H1 (cell line): ENCODE results near the gene CILP. TPM values are rescaled to one million over a fixed set of nuclear protein-coding genes. Genes with fewer than 3 reads are reported as not detected.

ENCODE experiments used
- CTCF ChIA-PET: fragments of 300-600 bp; sonication (Branson Sonifier 250); formaldehyde crosslinking; loops from one replicate; lab custom pipeline; 2021; ENCODE audit not compliant: partially characterized antibody; lab: Charles Lee
- POLR2A ChIA-PET: fragments of 300-600 bp; sonication (Branson Sonifier 250); formaldehyde crosslinking; loops from one replicate; lab custom pipeline; 2021; ENCODE audit warnings: inconsistent platforms; ENCODE audit not compliant: partially characterized antibody; lab: Charles Lee
- DNase-seq, 2 experiments: peaks; one replicate each; pipeline versions ENCODE4 v3.0.0 to v3.0.0-alpha.2; 2010 to 2022; ENCODE audit warnings: low spot score in 2 of 2, low read depth in 1 of 2, mixed read lengths in 1 of 2
- FAIRE-seq: peaks from 2 replicates; lab custom pipeline; 2011; peaks lifted over from hg19 to GRCh38; lab: Jason Lieb, UNC
- H2AFZ ChIP-seq: 2 replicates; pipeline ENCODE4 v1.8.1; 2012; ENCODE audit warnings: low read length, inconsistent platforms
- H2AK5ac ChIP-seq: 2 replicates; pipeline ENCODE4 v1.6.1; 2013; ENCODE audit warnings: low read depth, low read length
- H2BK120ac ChIP-seq: replicated peaks from 2 replicates; pipeline ENCODE3; 2013; ENCODE audit warnings: low read depth, low read length, inconsistent platforms
- H2BK12ac ChIP-seq: 2 replicates; pipeline ENCODE4 v1.6.1; 2013; ENCODE audit warnings: low read depth, low read length
- H2BK15ac ChIP-seq: 2 replicates; pipeline ENCODE4 v1.6.1; 2013; ENCODE audit warnings: low read length
- H2BK20ac ChIP-seq: 2 replicates; pipeline ENCODE4 v1.6.1; 2013; ENCODE audit warnings: low read length
- H2BK5ac ChIP-seq: 2 replicates; pipeline ENCODE4 v1.6.1; 2013; ENCODE audit warnings: low read depth, low read length
- H3K14ac ChIP-seq: 2 replicates; pipeline ENCODE4 v1.6.1; 2013; ENCODE audit warnings: inconsistent platforms; ENCODE audit not compliant: insufficient read length
- H3K18ac ChIP-seq: 2 replicates; pipeline ENCODE4 v1.6.1; 2013; ENCODE audit warnings: low read length; ENCODE audit errors: extremely low read depth
- H3K23ac ChIP-seq: 2 replicates; pipeline ENCODE4 v1.6.1; 2013; ENCODE audit warnings: inconsistent platforms; ENCODE audit not compliant: insufficient read length
- H3K23me2 ChIP-seq: 2 replicates; pipeline ENCODE4 v1.6.1; 2013; ENCODE audit warnings: low read depth, low read length
- H3K27ac ChIP-seq: 2 replicates; pipeline ENCODE4 v1.6.1; 2011; ENCODE audit warnings: low read depth, low read length, inconsistent platforms
- H3K27me3 ChIP-seq, 4 experiments: replicated peaks in 1 of 4; 1 replicate in 1 of 4; 2 replicates in 3 of 4; pipeline versions ENCODE4 v1.6.1 to v1.8.1; 2011 to 2013; ENCODE audit warnings: low read length in 3 of 4, mild to moderate bottlenecking in 3 of 4, inconsistent platforms in 2 of 4, mixed read lengths in 2 of 4, moderate library complexity in 1 of 4; ENCODE audit not compliant: control insufficient read depth in 3 of 4, insufficient read depth in 3 of 4; ENCODE audit errors: extremely low read depth in 1 of 4
- H3K36me3 ChIP-seq, 4 experiments: 2 replicates each; pipeline versions ENCODE4 v1.6.1 to v1.8.1; 2011 to 2013; ENCODE audit warnings: mild to moderate bottlenecking in 4 of 4, low read length in 3 of 4, moderate library complexity in 2 of 4, control low read depth in 1 of 4, inconsistent platforms in 1 of 4; ENCODE audit not compliant: insufficient read depth in 4 of 4, control insufficient read depth in 2 of 4
- H3K4ac ChIP-seq: replicated peaks from 2 replicates; pipeline ENCODE3; 2013; ENCODE audit warnings: low read length, low read depth, mixed read lengths, inconsistent platforms; ENCODE audit not compliant: insufficient read length
- H3K4me1 ChIP-seq, 4 experiments: replicated peaks in 1 of 4; 1 replicate in 1 of 4; 2 replicates in 3 of 4; pipeline versions ENCODE4 v1.6.1 to v1.8.1; 2011 to 2013; ENCODE audit warnings: low read length in 3 of 4, inconsistent platforms in 2 of 4, mixed read lengths in 1 of 4; ENCODE audit not compliant: insufficient read depth in 4 of 4, control insufficient read depth in 3 of 4
- H3K4me2 ChIP-seq, 2 experiments: 2 replicates each; pipeline versions ENCODE4 v1.6.1 to v1.8.1; 2011 to 2013; ENCODE audit warnings: low read depth in 2 of 2, low read length in 2 of 2, control low read depth in 1 of 2, inconsistent platforms in 1 of 2, mild to moderate bottlenecking in 1 of 2; ENCODE audit not compliant: insufficient read depth in 1 of 2
- H3K4me3 ChIP-seq, 4 experiments: fragments of 200-600, 300-600 bp in 1 of 4; sonication (generic), shearing (Covaris generic), sonication (Bioruptor Twin) in 1 of 4; 2 replicates each; pipeline versions ENCODE4 v1.5.1 to v1.8.1; 2011 to 2016; ENCODE audit warnings: low read length in 4 of 4, low read depth in 3 of 4, control low read depth in 2 of 4, inconsistent platforms in 2 of 4, mild to moderate bottlenecking in 2 of 4, mixed read lengths in 1 of 4, moderate library complexity in 1 of 4; ENCODE audit not compliant: insufficient read depth in 2 of 4; ENCODE audit errors: extremely low read depth in 1 of 4
- H3K56ac ChIP-seq: replicated peaks from 2 replicates; pipeline ENCODE3; 2013; ENCODE audit warnings: low read depth, mild to moderate bottlenecking, mixed read lengths, low read length, inconsistent platforms; ENCODE audit not compliant: insufficient read length
- H3K79me1 ChIP-seq: 2 replicates; pipeline ENCODE4 v1.6.1; 2013; ENCODE audit warnings: low read depth, low read length, control low read depth
- H3K79me2 ChIP-seq, 2 experiments: 2 replicates each; pipeline versions ENCODE4 v1.6.1 to v1.8.1; 2012 to 2013; ENCODE audit warnings: low read length in 2 of 2, mild to moderate bottlenecking in 2 of 2, inconsistent platforms in 1 of 2; ENCODE audit not compliant: insufficient read depth in 2 of 2, control insufficient read depth in 1 of 2
- H3K9ac ChIP-seq, 4 experiments: replicated peaks in 1 of 4; 1 replicate in 1 of 4; 2 replicates in 3 of 4; pipeline versions ENCODE4 v1.6.1 to v1.8.1; 2011 to 2013; ENCODE audit warnings: low read depth in 3 of 4, low read length in 3 of 4, control low read depth in 2 of 4, mild to moderate bottlenecking in 2 of 4, moderate library complexity in 2 of 4, inconsistent platforms in 1 of 4; ENCODE audit errors: extremely low read depth in 1 of 4
- H3K9me3 ChIP-seq, 2 experiments: 2 replicates each; pipeline versions ENCODE4 v1.6.1 to v1.8.1; 2012 to 2013; ENCODE audit warnings: mild to moderate bottlenecking in 2 of 2, moderate library complexity in 2 of 2, control low read depth in 1 of 2, inconsistent platforms in 1 of 2, low read depth in 1 of 2, low read length in 1 of 2, mixed read lengths in 1 of 2; ENCODE audit not compliant: insufficient read depth in 2 of 2
- H4K20me1 ChIP-seq, 2 experiments: replicated peaks in 1 of 2; 2 replicates each; pipeline versions ENCODE3 to v1.8.1; 2011 to 2013; ENCODE audit warnings: inconsistent platforms in 2 of 2, low read length in 2 of 2, mild to moderate bottlenecking in 1 of 2; ENCODE audit not compliant: insufficient read depth in 2 of 2, control insufficient read depth in 1 of 2
- H4K5ac ChIP-seq: 2 replicates; pipeline ENCODE4 v1.6.1; 2013; ENCODE audit warnings: low read length, low read depth, mixed read lengths, inconsistent platforms; ENCODE audit not compliant: insufficient read length
- H4K8ac ChIP-seq: 2 replicates; pipeline ENCODE4 v1.8.0; 2013; ENCODE audit warnings: mild to moderate bottlenecking, moderate library complexity, low read length, inconsistent platforms; ENCODE audit not compliant: insufficient read depth; ENCODE audit errors: extremely low read depth
- H4K91ac ChIP-seq: replicated peaks from 2 replicates; pipeline ENCODE3; 2013; ENCODE audit warnings: low read length, mixed read lengths, inconsistent platforms; ENCODE audit not compliant: insufficient read length
- ASH2L ChIP-seq: fragments of 200-600, 300-600 bp; sonication (generic); IDR thresholded peaks from one replicate; pipeline ENCODE4 v1.7.1; 2017; ENCODE audit warnings: low read length
- BRCA1 ChIP-seq: IDR thresholded peaks from 2 replicates; pipeline ENCODE4 v1.6.1; 2012; ENCODE audit warnings: low read depth, low read length, improper control_type of control experiment
- GABPA ChIP-seq: IDR thresholded peaks from 2 replicates; pipeline ENCODE4 v1.6.1; 2011; ENCODE audit warnings: mild to moderate bottlenecking, low read length, moderate library complexity, borderline replicate concordance; ENCODE audit not compliant: insufficient read depth
- JUN ChIP-seq: IDR thresholded peaks from 2 replicates; pipeline ENCODE4 v1.6.1; 2011; ENCODE audit warnings: low read depth, mild to moderate bottlenecking, improper control_type of control experiment, low read length
- JUND ChIP-seq: IDR thresholded peaks from 2 replicates; pipeline ENCODE4 v1.6.1; 2011; ENCODE audit warnings: mild to moderate bottlenecking, improper control_type of control experiment, low read length
- KDM1A ChIP-seq: fragments of 200-600, 300-600 bp; sonication (generic); IDR thresholded peaks from 2 replicates; pipeline ENCODE4 v1.7.1; 2016; ENCODE audit warnings: mild to moderate bottlenecking, low read length, borderline replicate concordance
- NRF1 ChIP-seq: IDR thresholded peaks from 2 replicates; pipeline ENCODE4 v1.6.1; 2011; ENCODE audit warnings: mild to moderate bottlenecking, low read depth, low read length, improper control_type of control experiment
- POLR2A ChIP-seq, 2 experiments: IDR thresholded peaks; 1 replicate in 1 of 2; 2 replicates in 1 of 2; pipeline ENCODE4 v1.6.1; 2011; ENCODE audit warnings: low read depth in 2 of 2, low read length in 2 of 2, mild to moderate bottlenecking in 2 of 2; ENCODE audit errors: control extremely low read depth in 1 of 2
- SIX5 ChIP-seq: IDR thresholded peaks from 2 replicates; pipeline ENCODE4 v1.6.1; 2011; ENCODE audit warnings: mild to moderate bottlenecking, low read depth, low read length
- TBP ChIP-seq: IDR thresholded peaks from 2 replicates; pipeline ENCODE4 v1.6.1; 2011; ENCODE audit warnings: low read depth, low read length, improper control_type of control experiment
- WGBS, 2 experiments: shearing (Covaris generic) in 1 of 2; methylation state at CpG; one replicate each; pipeline versions ENCODE4 v1.1.6 to v1.1.7; 2013 to 2015; ENCODE audit warnings: low lambda C conversion rate in 2 of 2, mixed read lengths in 2 of 2, inconsistent platforms in 1 of 2, low coverage in 1 of 2, missing lambda C conversion rate in 1 of 2; ENCODE audit not compliant: insufficient replicate concordance in 2 of 2, insufficient coverage in 1 of 2, insufficient read length in 1 of 2; ENCODE audit errors: extremely low coverage in 1 of 2, missing lambda C conversion rate in 1 of 2; 5-methylcytosine and 5-hydroxymethylcytosine counted together
- polyA plus RNA-seq, 7 experiments: library from polyadenylated mRNA; depleted of rRNA in 3 of 7; stranded (reverse) in 5 of 7; unstranded in 2 of 7; fragments of >200 nt in 5 of 7; fragments of 200-250 nt in 2 of 7; gene quantifications; 1 replicate in 5 of 7; 2 replicates in 1 of 7; 4 replicates in 1 of 7; pipeline versions ENCODE4 v1.2.1 to v1.2.3, GENCODE V29; 2011 to 2013; ENCODE audit warnings: missing spikeins in 2 of 7, mixed read lengths in 2 of 7
- total RNA-seq: library from RNA; stranded (reverse); fragmentation: NEBNext Ultra II Directional; extraction: Animal tissue kit (Norgen Biotek cat#: 25700); gene quantifications from 2 replicates; pipeline ENCODE4 v1.2.1, GENCODE V29; 2021
- TF ChIP-seq, protein P1 (sequence below): IDR thresholded peaks from 2 replicates; pipeline ENCODE4 v1.6.1; 2011; ENCODE audit warnings: low read depth, mild to moderate bottlenecking, low read length; ENCODE audit not compliant: insufficient read depth
- TF ChIP-seq, protein P2 (sequence below), 3 experiments: IDR thresholded peaks; 1 replicate in 2 of 3; 2 replicates in 1 of 3; pipeline versions ENCODE4 v1.5.1 to v1.6.1; 2011; ENCODE audit warnings: low read length in 3 of 3, mild to moderate bottlenecking in 3 of 3, inconsistent platforms in 2 of 3, low read depth in 1 of 3, moderate library complexity in 1 of 3; ENCODE audit not compliant: insufficient read depth in 1 of 3; ENCODE audit errors: control extremely low read depth in 1 of 3

Gene CILP
- total and polyA plus RNA-seq, 2 of the 8 experiments (the other 6 are each of a cell fraction or from before 2014, with no cell fraction given), result 0.02 TPM; not detected in 1

DNA sequence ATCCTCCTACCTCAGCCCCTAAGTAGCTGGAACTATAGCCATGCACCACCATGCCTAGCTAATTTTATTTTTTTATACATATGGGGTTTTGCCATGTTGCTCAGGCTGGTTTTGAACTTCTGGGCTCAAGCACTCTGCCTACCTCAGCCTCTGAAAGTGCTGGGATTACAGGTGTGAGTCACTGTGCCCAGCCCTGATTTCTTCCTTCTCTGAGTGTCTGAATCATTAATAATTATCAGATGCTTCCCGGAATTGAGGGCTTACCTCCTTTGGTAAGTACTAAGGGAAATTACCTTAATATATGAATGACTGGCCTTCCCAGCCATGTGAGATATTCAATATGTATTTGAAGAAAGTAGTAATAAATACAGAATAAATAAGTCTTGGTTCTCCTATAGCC is 33.4 kb downstream of the CILP start:
- ChIA-PET CTCF (interaction anchor here (1.0 to 1.2 kb wide), 2 partner anchors 144 to 223 kb away, joined by 3 read pairs; no protein-coding TSS in a partner anchor), POLR2A (no interaction called here)
- Histone ChIP-seq H2BK20ac (no peak overlapping the region), H3K79me2 (peaks cover 0 to 19% of the 10 kb centered on the region in 2 experiments; a peak in 3 of 4 replicates), H3K79me1 (no peaks in the 10 kb centered on the region), H3K27ac (no peak overlapping the region), H3K18ac (no peak overlapping the region), H2AK5ac (no peak overlapping the region), H3K23ac (no peak overlapping the region), H4K8ac (no peak overlapping the region), H2BK15ac (no peak overlapping the region), H3K27me3 (no peaks in the 10 kb centered on the region), H3K9ac (no peak overlapping the region), H2BK120ac (no peak overlapping the region), H3K9me3 (no peaks in the 10 kb centered on the region), H3K14ac (no peak overlapping the region), H3K36me3 (peaks cover 4 to 38% (median 17%) of the 10 kb centered on the region in 4 experiments; a peak in 6 of 8 replicates), H2BK5ac (no peak overlapping the region), H2AFZ (no peak overlapping the region), H4K5ac (no peak overlapping the region), H3K23me2 (no peaks in the 10 kb centered on the region), H4K91ac (no peak overlapping the region), H3K56ac (no peak overlapping the region), H4K20me1 (peaks cover 2 to 3% of the 10 kb centered on the region in 2 experiments), H2BK12ac (no peak overlapping the region), H3K4ac (no peak overlapping the region), H3K4me1 (no peaks in the 10 kb centered on the region), H3K4me2 (no peak overlapping the region), H3K4me3 (no peak overlapping the region)
- DNase-seq (no peak), FAIRE-seq (no peak)
- 93% methylated on average over 1 of the region's 1 CpG; no CpG with 5 or more reads in 1 of the 2 experiments for WGBS, 2 experiments
- TF ChIP-seq GABPA (no peak), JUN (no peak), KDM1A (no peak), POLR2A (IDR thresholded peaks at IDR 0.05; ENCODE audit: control extremely low read depth in 1 of 2, low read depth in 2 of 2, low read length in 2 of 2) (no peak), JUND (no peak), NRF1 (no peak), ASH2L (no peak), TBP (no peak), SIX5 (no peak), BRCA1 (no peak)
- TF ChIP-seq, protein P1, sequence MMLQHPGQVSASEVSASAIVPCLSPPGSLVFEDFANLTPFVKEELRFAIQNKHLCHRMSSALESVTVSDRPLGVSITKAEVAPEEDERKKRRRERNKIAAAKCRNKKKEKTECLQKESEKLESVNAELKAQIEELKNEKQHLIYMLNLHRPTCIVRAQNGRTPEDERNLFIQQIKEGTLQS, result no peak
- TF ChIP-seq, protein P2, sequence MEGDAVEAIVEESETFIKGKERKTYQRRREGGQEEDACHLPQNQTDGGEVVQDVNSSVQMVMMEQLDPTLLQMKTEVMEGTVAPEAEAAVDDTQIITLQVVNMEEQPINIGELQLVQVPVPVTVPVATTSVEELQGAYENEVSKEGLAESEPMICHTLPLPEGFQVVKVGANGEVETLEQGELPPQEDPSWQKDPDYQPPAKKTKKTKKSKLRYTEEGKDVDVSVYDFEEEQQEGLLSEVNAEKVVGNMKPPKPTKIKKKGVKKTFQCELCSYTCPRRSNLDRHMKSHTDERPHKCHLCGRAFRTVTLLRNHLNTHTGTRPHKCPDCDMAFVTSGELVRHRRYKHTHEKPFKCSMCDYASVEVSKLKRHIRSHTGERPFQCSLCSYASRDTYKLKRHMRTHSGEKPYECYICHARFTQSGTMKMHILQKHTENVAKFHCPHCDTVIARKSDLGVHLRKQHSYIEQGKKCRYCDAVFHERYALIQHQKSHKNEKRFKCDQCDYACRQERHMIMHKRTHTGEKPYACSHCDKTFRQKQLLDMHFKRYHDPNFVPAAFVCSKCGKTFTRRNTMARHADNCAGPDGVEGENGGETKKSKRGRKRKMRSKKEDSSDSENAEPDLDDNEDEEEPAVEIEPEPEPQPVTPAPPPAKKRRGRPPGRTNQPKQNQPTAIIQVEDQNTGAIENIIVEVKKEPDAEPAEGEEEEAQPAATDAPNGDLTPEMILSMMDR (IDR thresholded peaks at IDR 0.05; ENCODE audit: control extremely low read depth in 1 of 3, insufficient read depth in 1 of 3, low read depth in 1 of 3, low read length in 3 of 3), result no peak
